HEK293 (cell line): ENCODE measurements around the gene ZNF830.
A peak's percentile ranks its signal among the peaks of the same experiment; 100 is the strongest.

Experiments used
- GLIS1 ChIP-seq: fragments of 450-650 bp; formaldehyde crosslinking; IDR thresholded peaks from 2 replicates; pipeline ENCODE4 v1.5.1; 2016; ENCODE audit warnings: missing biosample characterization, missing genetic modification characterization
- HOXD13 ChIP-seq: sonication (generic); formaldehyde crosslinking; IDR thresholded peaks from 2 replicates; pipeline ENCODE4 v1.8.0; 2022; ENCODE audit warnings: missing genetic modification reagents, borderline replicate concordance
- KLF10 ChIP-seq: fragments of 450-650 bp; IDR thresholded peaks from 2 replicates; pipeline ENCODE4 v1.5.1; 2018; ENCODE audit warnings: missing biosample characterization, mild to moderate bottlenecking, missing genetic modification characterization
- SCRT1 ChIP-seq: fragments of 450-650 bp; formaldehyde crosslinking; IDR thresholded peaks from 2 replicates; pipeline ENCODE4 v1.5.1; 2016; ENCODE audit warnings: missing biosample characterization, missing genetic modification characterization, borderline replicate concordance
- SCRT2 ChIP-seq: fragments of 450-650 bp; formaldehyde crosslinking; IDR thresholded peaks from 2 replicates; pipeline ENCODE4 v1.5.1; 2016; ENCODE audit warnings: missing biosample characterization, missing genetic modification characterization
- TCF7L2 ChIP-seq: IDR thresholded peaks from 2 replicates; pipeline ENCODE4 v1.6.1; 2011; ENCODE audit warnings: low read depth, mild to moderate bottlenecking, inconsistent platforms, low read length, moderate library complexity, borderline replicate concordance
- WT1 ChIP-seq: fragments of 450-650 bp; formaldehyde crosslinking; IDR thresholded peaks from 2 replicates; pipeline ENCODE4 v1.5.1; 2016; ENCODE audit warnings: missing biosample characterization, missing genetic modification characterization
- YY1 ChIP-seq: fragments of 450-650 bp; formaldehyde crosslinking; IDR thresholded peaks from 2 replicates; pipeline ENCODE4 v1.5.1; 2018; ENCODE audit warnings: missing biosample characterization, missing genetic modification characterization
- ZBTB26 ChIP-seq: fragments of 450-650 bp; formaldehyde crosslinking; optimal IDR thresholded peaks from 2 replicates; pipeline ENCODE3; 2016; ENCODE audit warnings: missing biosample characterization, mild to moderate bottlenecking, missing genetic modification characterization
- ZBTB48 ChIP-seq: fragments of 450-650 bp; formaldehyde crosslinking; IDR thresholded peaks from 2 replicates; pipeline ENCODE4 v1.5.1; 2016; ENCODE audit warnings: missing biosample characterization, missing genetic modification characterization
- ZBTB8A ChIP-seq: fragments of 450-650 bp; formaldehyde crosslinking; IDR thresholded peaks from 2 replicates; pipeline ENCODE4 v1.5.1; 2016; ENCODE audit warnings: missing biosample characterization, missing genetic modification characterization
- ZFP37 ChIP-seq: fragments of 450-650 bp; formaldehyde crosslinking; IDR thresholded peaks from 2 replicates; pipeline ENCODE4 v1.5.1; 2016; ENCODE audit warnings: missing biosample characterization, missing genetic modification characterization
- ZNF274 ChIP-seq, 2 experiments: fragments of 200-500 bp in 1 of 2; fragments of 450-650 bp in 1 of 2; sonication (Bioruptor generic) in 1 of 2; formaldehyde crosslinking in 1 of 2; IDR thresholded peaks; 2 replicates each; pipeline versions ENCODE4 v1.5.1 to v1.6.1; 2014 to 2016; ENCODE audit warnings: borderline replicate concordance in 1 of 2, inconsistent platforms in 1 of 2, low read length in 1 of 2, missing biosample characterization in 1 of 2, missing genetic modification characterization in 1 of 2
- ZNF292 ChIP-seq: fragments of 450-650 bp; formaldehyde crosslinking; IDR thresholded peaks from 2 replicates; pipeline ENCODE4 v1.5.1; 2016; ENCODE audit warnings: low read depth, missing biosample characterization, missing genetic modification characterization, borderline replicate concordance
- ZNF341 ChIP-seq: fragments of 450-650 bp; formaldehyde crosslinking; IDR thresholded peaks from 2 replicates; pipeline ENCODE4; 2016; ENCODE audit warnings: low read depth, missing biosample characterization, missing genetic modification characterization
- ZNF354C ChIP-seq: fragments of 450-650 bp; formaldehyde crosslinking; IDR thresholded peaks from 2 replicates; pipeline ENCODE4 v1.5.1; 2016; ENCODE audit warnings: missing biosample characterization, missing genetic modification characterization, low read depth, borderline replicate concordance
- ZNF391 ChIP-seq: fragments of 450-650 bp; formaldehyde crosslinking; IDR thresholded peaks from 2 replicates; pipeline ENCODE4 v1.5.1; 2016; ENCODE audit warnings: low read depth, missing biosample characterization, missing genetic modification characterization, borderline replicate concordance
- ZNF398 ChIP-seq: fragments of 450-650 bp; formaldehyde crosslinking; IDR thresholded peaks from 2 replicates; pipeline ENCODE4 v1.5.1; 2017; ENCODE audit warnings: missing biosample characterization, missing genetic modification characterization
- ZNF596 ChIP-seq: fragments of 450-650 bp; IDR thresholded peaks from 2 replicates; pipeline ENCODE4 v1.5.0; 2018; ENCODE audit warnings: missing biosample characterization, mild to moderate bottlenecking, missing genetic modification characterization, moderate library complexity
- ZNF629 ChIP-seq: fragments of 450-650 bp; formaldehyde crosslinking; IDR thresholded peaks from 2 replicates; pipeline ENCODE4 v1.5.1; 2017; ENCODE audit warnings: missing biosample characterization, missing genetic modification characterization
- ZNF777 ChIP-seq: fragments of 450-650 bp; formaldehyde crosslinking; IDR thresholded peaks from 2 replicates; pipeline ENCODE4 v1.5.1; 2017; ENCODE audit warnings: missing biosample characterization, missing genetic modification characterization, borderline replicate concordance
- TF ChIP-seq, protein P1 (sequence below): fragments of 450-650 bp; IDR thresholded peaks from 2 replicates; pipeline ENCODE4 v1.5.1; 2018; ENCODE audit warnings: missing biosample characterization, mild to moderate bottlenecking, missing genetic modification characterization
- TF ChIP-seq, protein P2 (sequence below): fragments of 450-650 bp; formaldehyde crosslinking; IDR thresholded peaks from 2 replicates; pipeline ENCODE4 v1.5.1; 2016; ENCODE audit warnings: missing biosample characterization, missing genetic modification characterization, borderline replicate concordance
- TF ChIP-seq, protein P3 (sequence below): fragments of 450-650 bp; formaldehyde crosslinking; IDR thresholded peaks from 2 replicates; pipeline ENCODE4 v1.5.1; 2016; ENCODE audit warnings: missing biosample characterization, missing genetic modification characterization

Gene ZNF830

DNA sequence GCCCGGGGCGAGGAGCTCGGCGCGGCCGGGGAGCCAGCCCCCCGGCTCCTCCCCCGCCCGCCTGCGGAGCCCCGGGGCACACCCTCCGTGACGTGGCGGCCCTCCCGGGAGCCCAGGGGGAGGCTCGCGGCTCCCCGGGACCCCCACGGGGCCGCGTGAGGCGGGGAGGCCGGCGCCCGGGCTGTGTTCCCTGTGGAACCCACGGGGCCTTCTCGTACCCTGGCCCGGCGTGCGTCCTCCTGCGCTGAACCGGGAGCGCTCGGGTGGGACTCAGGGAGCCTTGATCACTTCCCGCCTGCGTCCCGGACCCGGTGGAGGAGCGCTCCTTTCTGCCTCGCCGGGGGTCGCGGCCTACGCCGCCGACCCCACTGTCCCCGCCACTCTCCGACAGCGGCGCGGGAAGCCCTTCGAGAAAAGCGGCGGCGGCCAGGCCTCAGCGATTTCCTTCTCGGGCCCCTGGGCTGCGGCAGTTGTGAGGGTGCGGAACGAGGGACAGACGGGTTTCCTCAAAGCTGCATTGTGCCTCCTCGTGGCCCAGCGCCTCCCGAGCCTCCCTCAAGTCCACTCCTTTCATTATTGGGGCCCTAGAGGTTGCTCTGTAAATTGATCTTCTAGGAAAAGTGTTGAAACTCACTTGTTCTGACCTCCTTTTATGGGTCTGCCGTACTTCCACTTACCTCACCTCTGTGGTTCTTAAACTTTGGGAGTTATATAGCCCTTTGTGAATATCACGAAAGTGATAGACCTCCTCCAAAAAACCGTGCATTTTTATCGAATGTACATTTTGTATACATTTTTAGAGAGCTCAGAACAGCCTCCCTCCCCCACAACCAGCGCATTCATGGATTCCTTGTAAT is 19.6 kb downstream of the ZNF830 start (continued):
- TF ChIP-seq ZNF274 (IDR thresholded peaks at IDR 0.05; ENCODE audit: low read length) (no peak), ZNF274 (tag by site-specific recombination; IDR thresholded peaks at IDR 0.05; ENCODE audit: borderline replicate concordance) (no peak), HOXD13 (no peak), SCRT2 (tag by site-specific recombination) (no peak), YY1 (0 out of 2 replicates have a peak, but pooled peaks have one; percentile 17), ZNF354C (tag by site-specific recombination) (no peak), ZNF398 (tag by site-specific recombination) (peak; percentile 48; the same call in 1 of the 2 replicates), SCRT1 (tag by site-specific recombination) (no peak), KLF10 (tag by site-specific recombination) (0 out of 2 replicates have a peak, but pooled peaks have one; percentile 48), GLIS1 (peak; percentile 80), ZNF629 (tag by site-specific recombination) (no peak), ZBTB48 (tag by site-specific recombination) (peak; percentile 71), ZNF391 (0 out of 2 replicates have a peak, but pooled peaks have one; percentile 10), ZBTB8A (peak; percentile 54), WT1 (peak; percentile 73), ZBTB26 (peak; percentile 73), ZFP37 (tag by site-specific recombination) (peak; percentile 45; the same call in 1 of the 2 replicates), ZNF777 (tag by site-specific recombination) (peak; percentile 48; the same call in 1 of the 2 replicates), TCF7L2 (0 out of 2 replicates have a peak, but pooled peaks have one; percentile 22), ZNF341 (tag by site-specific recombination) (no peak), ZNF292 (tag by site-specific recombination) (no peak), ZNF596 (tag by site-specific recombination) (peak; percentile 15; the same call in 1 of the 2 replicates)
- TF ChIP-seq, protein P1, sequence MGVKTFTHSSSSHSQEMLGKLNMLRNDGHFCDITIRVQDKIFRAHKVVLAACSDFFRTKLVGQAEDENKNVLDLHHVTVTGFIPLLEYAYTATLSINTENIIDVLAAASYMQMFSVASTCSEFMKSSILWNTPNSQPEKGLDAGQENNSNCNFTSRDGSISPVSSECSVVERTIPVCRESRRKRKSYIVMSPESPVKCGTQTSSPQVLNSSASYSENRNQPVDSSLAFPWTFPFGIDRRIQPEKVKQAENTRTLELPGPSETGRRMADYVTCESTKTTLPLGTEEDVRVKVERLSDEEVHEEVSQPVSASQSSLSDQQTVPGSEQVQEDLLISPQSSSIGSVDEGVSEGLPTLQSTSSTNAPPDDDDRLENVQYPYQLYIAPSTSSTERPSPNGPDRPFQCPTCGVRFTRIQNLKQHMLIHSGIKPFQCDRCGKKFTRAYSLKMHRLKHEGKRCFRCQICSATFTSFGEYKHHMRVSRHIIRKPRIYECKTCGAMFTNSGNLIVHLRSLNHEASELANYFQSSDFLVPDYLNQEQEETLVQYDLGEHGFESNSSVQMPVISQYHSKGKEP (tag by site-specific recombination) = no peak
- TF ChIP-seq, protein P2, sequence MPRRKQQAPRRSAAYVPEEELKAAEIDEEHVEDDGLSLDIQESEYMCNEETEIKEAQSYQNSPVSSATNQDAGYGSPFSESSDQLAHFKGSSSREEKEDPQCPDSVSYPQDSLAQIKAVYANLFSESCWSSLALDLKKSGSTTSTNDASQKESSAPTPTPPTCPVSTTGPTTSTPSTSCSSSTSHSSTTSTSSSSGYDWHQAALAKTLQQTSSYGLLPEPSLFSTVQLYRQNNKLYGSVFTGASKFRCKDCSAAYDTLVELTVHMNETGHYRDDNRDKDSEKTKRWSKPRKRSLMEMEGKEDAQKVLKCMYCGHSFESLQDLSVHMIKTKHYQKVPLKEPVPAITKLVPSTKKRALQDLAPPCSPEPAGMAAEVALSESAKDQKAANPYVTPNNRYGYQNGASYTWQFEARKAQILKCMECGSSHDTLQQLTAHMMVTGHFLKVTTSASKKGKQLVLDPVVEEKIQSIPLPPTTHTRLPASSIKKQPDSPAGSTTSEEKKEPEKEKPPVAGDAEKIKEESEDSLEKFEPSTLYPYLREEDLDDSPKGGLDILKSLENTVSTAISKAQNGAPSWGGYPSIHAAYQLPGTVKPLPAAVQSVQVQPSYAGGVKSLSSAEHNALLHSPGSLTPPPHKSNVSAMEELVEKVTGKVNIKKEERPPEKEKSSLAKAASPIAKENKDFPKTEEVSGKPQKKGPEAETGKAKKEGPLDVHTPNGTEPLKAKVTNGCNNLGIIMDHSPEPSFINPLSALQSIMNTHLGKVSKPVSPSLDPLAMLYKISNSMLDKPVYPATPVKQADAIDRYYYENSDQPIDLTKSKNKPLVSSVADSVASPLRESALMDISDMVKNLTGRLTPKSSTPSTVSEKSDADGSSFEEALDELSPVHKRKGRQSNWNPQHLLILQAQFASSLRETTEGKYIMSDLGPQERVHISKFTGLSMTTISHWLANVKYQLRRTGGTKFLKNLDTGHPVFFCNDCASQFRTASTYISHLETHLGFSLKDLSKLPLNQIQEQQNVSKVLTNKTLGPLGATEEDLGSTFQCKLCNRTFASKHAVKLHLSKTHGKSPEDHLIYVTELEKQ (tag by site-specific recombination) = no peak
- TF ChIP-seq, protein P3, sequence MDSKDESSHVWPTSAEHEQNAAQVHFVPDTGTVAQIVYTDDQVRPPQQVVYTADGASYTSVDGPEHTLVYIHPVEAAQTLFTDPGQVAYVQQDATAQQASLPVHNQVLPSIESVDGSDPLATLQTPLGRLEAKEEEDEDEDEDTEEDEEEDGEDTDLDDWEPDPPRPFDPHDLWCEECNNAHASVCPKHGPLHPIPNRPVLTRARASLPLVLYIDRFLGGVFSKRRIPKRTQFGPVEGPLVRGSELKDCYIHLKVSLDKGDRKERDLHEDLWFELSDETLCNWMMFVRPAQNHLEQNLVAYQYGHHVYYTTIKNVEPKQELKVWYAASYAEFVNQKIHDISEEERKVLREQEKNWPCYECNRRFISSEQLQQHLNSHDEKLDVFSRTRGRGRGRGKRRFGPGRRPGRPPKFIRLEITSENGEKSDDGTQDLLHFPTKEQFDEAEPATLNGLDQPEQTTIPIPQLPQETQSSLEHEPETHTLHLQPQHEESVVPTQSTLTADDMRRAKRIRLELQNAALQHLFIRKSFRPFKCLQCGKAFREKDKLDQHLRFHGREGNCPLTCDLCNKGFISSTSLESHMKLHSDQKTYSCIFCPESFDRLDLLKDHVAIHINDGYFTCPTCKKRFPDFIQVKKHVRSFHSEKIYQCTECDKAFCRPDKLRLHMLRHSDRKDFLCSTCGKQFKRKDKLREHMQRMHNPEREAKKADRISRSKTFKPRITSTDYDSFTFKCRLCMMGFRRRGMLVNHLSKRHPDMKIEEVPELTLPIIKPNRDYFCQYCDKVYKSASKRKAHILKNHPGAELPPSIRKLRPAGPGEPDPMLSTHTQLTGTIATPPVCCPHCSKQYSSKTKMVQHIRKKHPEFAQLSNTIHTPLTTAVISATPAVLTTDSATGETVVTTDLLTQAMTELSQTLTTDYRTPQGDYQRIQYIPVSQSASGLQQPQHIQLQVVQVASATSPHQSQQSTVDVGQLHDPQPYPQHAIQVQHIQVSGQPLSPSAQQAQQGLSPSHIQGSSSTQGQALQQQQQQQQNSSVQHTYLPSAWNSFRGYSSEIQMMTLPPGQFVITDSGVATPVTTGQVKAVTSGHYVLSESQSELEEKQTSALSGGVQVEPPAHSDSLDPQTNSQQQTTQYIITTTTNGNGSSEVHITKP (tag by site-specific recombination) = peak; percentile 44; the same call in 1 of the 2 replicates
